ENCODE results near the gene TNC. TPM values are rescaled to one million over a fixed set of nuclear protein-coding genes. Genes with fewer than 3 reads are reported as not detected.

The TNC gene
- polyA plus RNA-seq, 1 of the 3 experiments (the other 2 are of a cell fraction) = 805 TPM

GRCh38 chr9:115006660-115007059 lies 111.3 kb downstream of the TNC start:
- ChIA-PET POLR2A (no interaction called here), CTCF (interaction anchor here (0.9 to 3.1 kb wide), 5 partner anchors 8 to 601 kb away, joined by 3 to 16 read pairs (median 4); partner anchors contain the start of gene TEX48)
- Histone ChIP-seq H3K9me2 (no peaks in the 10 kb centered on the region), H3K9me3 (no peaks in the 10 kb centered on the region), H3F3A (replicated peaks; ENCODE audit: insufficient read depth) (peaks cover 4% of the 10 kb centered on the region), H3K9ac (no peak overlapping the region), H2AFZ (ENCODE audit: low read depth) (no peak overlapping the region), H3K4me1 (ENCODE audit: control insufficient read depth in 1 of 2, insufficient read depth in 2 of 2, low read depth in 1 of 2, low read length in 1 of 2) (0 out of 4 replicates have a peak, but pooled peaks cover 0 to 5% of the 10 kb centered on the region in 2 experiments), H3K4me2 (no peak overlapping the region), H3K79me2 (ENCODE audit: insufficient read depth) (no peaks in the 10 kb centered on the region), H3K36me3 (replicated peaks in 1 of 2; ENCODE audit: control insufficient read depth in 1 of 2, insufficient read depth in 2 of 2, low read length in 1 of 2) (no peaks in the 10 kb centered on the region), H4K20me1 (ENCODE audit: insufficient read depth) (no peaks in the 10 kb centered on the region), H3K27ac (ENCODE audit: low read depth in 2 of 2, low read length in 1 of 2) (no peak overlapping the region), H3K27me3 (ENCODE audit: insufficient read depth) (no peaks in the 10 kb centered on the region), H3K4me3 (ENCODE audit: low read depth in 2 of 2, low read length in 1 of 2) (no peak overlapping the region)
- no peak for DNase-seq
- WGBS (ENCODE audit: low lambda C conversion rate) = 80% methylated on average over 2 of the region's 3 CpGs
- no peak for TF ChIP-seq EP300 (IDR thresholded peaks at IDR 0.05; ENCODE audit: borderline replicate concordance in 1 of 2, low read depth in 1 of 2, low read length in 1 of 2)
- TF ChIP-seq FOSL2 (IDR thresholded peaks at IDR 0.05; ENCODE audit: borderline replicate concordance, low read depth) = 0 out of 2 replicates have a peak, but pooled peaks have one; percentile 14
- TF ChIP-seq RAD21 (IDR thresholded peaks at IDR 0.05; ENCODE audit: low read length) = no peak
- no peak for TF ChIP-seq ELF1 (IDR thresholded peaks at IDR 0.05)

- H3K27me3 ChIP-seq (ENCODE audit: insufficient read depth) = no peaks in the 10 kb centered on the region
- no peak for DNase-seq
- no peaks in the 10 kb centered on the region for H3K79me2 ChIP-seq (ENCODE audit: insufficient read depth)
- no peak overlapping the region for H3K4me2 ChIP-seq
- H3K9me2 ChIP-seq = no peaks in the 10 kb centered on the region
- CTCF ChIA-PET = interaction anchor here (1.2 to 3.1 kb wide), 3 partner anchors 10 to 599 kb away, joined by 4 to 16 read pairs (median 14); partner anchors contain the start of gene TEX48
- TF ChIP-seq RAD21 (IDR thresholded peaks at IDR 0.05; ENCODE audit: low read length) (no peak), PBX3 (IDR thresholded peaks at IDR 0.05) (no peak), GABPA (IDR thresholded peaks at IDR 0.05; ENCODE audit: low read depth) (no peak), FOSL2 (IDR thresholded peaks at IDR 0.05; ENCODE audit: borderline replicate concordance, low read depth) (no peak), POLR2AphosphoS5 (IDR thresholded peaks at IDR 0.05; ENCODE audit: low read depth, low read length) (no peak), MEF2A (IDR thresholded peaks at IDR 0.05; ENCODE audit: borderline replicate concordance, low read depth) (no peak), YY1 (IDR thresholded peaks at IDR 0.05; ENCODE audit: low read depth) (no peak), RFX5 (IDR thresholded peaks at IDR 0.05; ENCODE audit: low read length) (no peak), NFIC (IDR thresholded peaks at IDR 0.05; ENCODE audit: borderline replicate concordance) (no peak), EP300 (IDR thresholded peaks at IDR 0.05; ENCODE audit: borderline replicate concordance in 1 of 2, low read depth in 1 of 2, low read length in 1 of 2) (no peak), TEAD4 (IDR thresholded peaks at IDR 0.05; ENCODE audit: borderline replicate concordance, insufficient read depth) (no peak), SMC3 (IDR thresholded peaks at IDR 0.05; ENCODE audit: low read depth, low read length) (no peak)
- no peaks in the 10 kb centered on the region for H3K9me3 ChIP-seq
- H4K20me1 ChIP-seq (ENCODE audit: insufficient read depth) = no peaks in the 10 kb centered on the region
- H2AFZ ChIP-seq (ENCODE audit: low read depth) = no peak overlapping the region
- no peak overlapping the region for H3K9ac ChIP-seq
- POLR2A ChIA-PET = interaction anchor here (0.7 kb wide), 1 partner anchor 40 kb away, joined by 6 read pairs; no protein-coding TSS in a partner anchor
- H3F3A ChIP-seq (replicated peaks; ENCODE audit: insufficient read depth) = peaks cover 4% of the 10 kb centered on the region
- H3K36me3 ChIP-seq (replicated peaks in 1 of 2; ENCODE audit: control insufficient read depth in 1 of 2, insufficient read depth in 2 of 2, low read length in 1 of 2) = no peaks in the 10 kb centered on the region
- 37% methylated on average over 4 of the region's 4 CpGs for WGBS (ENCODE audit: low lambda C conversion rate)
- 0 out of 4 replicates have a peak, but pooled peaks cover 0 to 5% of the 10 kb centered on the region in 2 experiments for H3K4me1 ChIP-seq (ENCODE audit: control insufficient read depth in 1 of 2, insufficient read depth in 2 of 2, low read depth in 1 of 2, low read length in 1 of 2)
- H3K4me3 ChIP-seq (ENCODE audit: low read depth in 2 of 2, low read length in 1 of 2) = no peak overlapping the region
- no peak overlapping the region for H3K27ac ChIP-seq (ENCODE audit: low read depth in 2 of 2, low read length in 1 of 2)
Observed at GRCh38 chr9:115005322-115005721, 112.6 kb downstream of the TNC start.

Data from SK-N-SH (cell line).